ENCODE measurements around the gene KIF12. TPM values are rescaled to one million over a fixed set of nuclear protein-coding genes. Genes with fewer than 3 reads are reported as not detected.

Gene KIF12
- total RNA-seq, 2 experiments from 2014 or later, result not detected

DNA sequence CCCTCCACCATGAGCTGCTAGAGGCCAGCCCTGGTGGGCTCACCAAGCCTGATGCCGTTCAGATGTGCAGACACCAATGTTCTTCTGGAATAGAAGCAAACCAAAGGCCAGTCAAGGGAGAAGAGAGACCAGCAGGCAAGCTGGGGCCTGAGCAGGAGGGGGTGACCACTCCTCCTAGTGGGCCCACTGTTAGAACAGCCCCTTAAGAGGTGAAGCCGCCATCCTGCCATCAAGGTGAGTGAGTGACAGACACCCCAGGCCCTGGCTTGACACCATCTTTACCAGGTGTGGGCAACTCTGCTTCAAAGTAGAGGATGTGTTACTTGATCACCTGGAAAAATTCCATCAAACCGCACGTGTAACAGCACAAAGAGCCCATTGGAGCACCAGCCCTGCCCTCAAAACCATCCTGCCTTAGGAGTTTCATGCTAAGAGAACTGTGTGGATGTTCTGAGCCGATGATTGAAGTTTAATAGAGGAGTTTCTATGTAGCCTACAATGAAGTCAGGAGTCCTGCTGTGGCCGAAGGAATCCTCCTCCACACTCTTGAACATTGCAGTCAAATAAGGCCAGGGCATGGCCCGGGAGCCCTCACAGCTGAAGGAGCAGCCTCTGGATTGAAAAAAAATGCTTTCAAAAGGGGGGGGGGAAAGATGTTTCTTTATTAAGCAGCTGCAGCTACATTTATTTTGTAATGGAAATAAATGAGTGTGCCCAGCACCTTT, 41.8 kb downstream of the KIF12 start:
- Histone ChIP-seq H3K36me3 (ENCODE audit: insufficient read depth, low read length) (no peaks in the 10 kb centered on the region), H3K27ac (ENCODE audit: low read depth in 1 of 2, low read length in 2 of 2) (no peak overlapping the region), H3K4me1 (ENCODE audit: insufficient read depth, low read length) (no peaks in the 10 kb centered on the region), H3K9me3 (ENCODE audit: control insufficient read depth in 1 of 2, insufficient read depth in 1 of 2, low read length in 2 of 2) (no peaks in the 10 kb centered on the region), H3K4me3 (ENCODE audit: low read length) (no peak overlapping the region), H3K27me3 (ENCODE audit: control insufficient read depth in 1 of 2, insufficient read depth in 2 of 2, low read length in 2 of 2) (peaks cover 0 to 3% of the 10 kb centered on the region in 2 experiments)
- POLR2A ChIA-PET, result no interaction called here
- no peaks in the 10 kb centered on the region for H3K4me1 Mint-ChIP-seq (ENCODE audit: low read depth)
- no peak overlapping the region for H3K27ac Mint-ChIP-seq
- H3K36me3 Mint-ChIP-seq (ENCODE audit: low read depth), result no peaks in the 10 kb centered on the region
- ATAC-seq (ENCODE audit: poor library complexity), result no peak
- no peaks in the 10 kb centered on the region for H3K9me3 Mint-ChIP-seq
- CTCF ChIA-PET, result no interaction called here
- no peak for DNase-seq
- H3K27me3 Mint-ChIP-seq, result peaks cover 8% of the 10 kb centered on the region
- no peak overlapping the region for H3K4me3 Mint-ChIP-seq
- intact Hi-C loops (cut with DNase I, micrococcal nuclease), result no loop called here
- TF ChIP-seq CTCF (IDR thresholded peaks at IDR 0.05), result no peak

DNA sequence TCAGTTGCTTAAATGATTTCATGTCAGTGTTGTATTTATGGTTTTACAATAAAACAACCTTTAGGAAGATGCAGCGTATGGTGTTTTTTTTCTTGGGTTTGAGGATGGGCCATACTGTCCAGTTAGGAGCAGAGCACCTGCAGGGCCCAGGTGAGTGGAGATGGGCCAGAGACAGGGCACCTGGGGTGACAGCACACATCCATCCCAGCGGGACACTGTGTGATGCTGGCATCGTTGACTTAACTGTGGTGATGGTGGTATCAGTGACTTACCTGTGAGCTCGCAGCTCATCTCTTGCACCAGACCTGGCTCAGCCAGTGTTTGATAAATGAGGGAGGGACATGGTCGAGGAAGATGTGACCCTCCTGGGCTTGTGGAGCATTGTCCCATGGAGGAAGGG, 42.6 kb downstream of the KIF12 start:
- intact Hi-C loops (cut with DNase I, micrococcal nuclease), result no loop called here
- Histone ChIP-seq H3K4me3 (ENCODE audit: low read length) (no peak overlapping the region), H3K9me3 (ENCODE audit: control insufficient read depth in 1 of 2, insufficient read depth in 1 of 2, low read length in 2 of 2) (no peaks in the 10 kb centered on the region), H3K4me1 (ENCODE audit: insufficient read depth, low read length) (no peaks in the 10 kb centered on the region), H3K27me3 (ENCODE audit: control insufficient read depth in 1 of 2, insufficient read depth in 2 of 2, low read length in 2 of 2) (peaks cover 0 to 2% of the 10 kb centered on the region in 2 experiments), H3K27ac (ENCODE audit: low read depth in 1 of 2, low read length in 2 of 2) (no peak overlapping the region), H3K36me3 (ENCODE audit: insufficient read depth, low read length) (no peaks in the 10 kb centered on the region)
- no peaks in the 10 kb centered on the region for H3K36me3 Mint-ChIP-seq (ENCODE audit: low read depth)
- H3K27ac Mint-ChIP-seq, result no peak overlapping the region
- H3K27me3 Mint-ChIP-seq, result peaks cover 1% of the 10 kb centered on the region
- H3K4me3 Mint-ChIP-seq, result no peak overlapping the region
- ChIA-PET POLR2A (no interaction called here), CTCF (no interaction called here)
- ATAC-seq (ENCODE audit: poor library complexity) (no peak), DNase-seq (no peak)
- H3K4me1 Mint-ChIP-seq (ENCODE audit: low read depth), result no peaks in the 10 kb centered on the region
- TF ChIP-seq CTCF (IDR thresholded peaks at IDR 0.05), result no peak
- H3K9me3 Mint-ChIP-seq, result no peaks in the 10 kb centered on the region

GRCh38 chr9:114055894-114056293, 43.2 kb downstream of the KIF12 start:
- Mint-ChIP-seq H3K4me1 (ENCODE audit: low read depth) (no peaks in the 10 kb centered on the region), H3K9me3 (no peaks in the 10 kb centered on the region), H3K27ac (no peak overlapping the region), H3K27me3 (no peaks in the 10 kb centered on the region), H3K36me3 (ENCODE audit: low read depth) (no peaks in the 10 kb centered on the region), H3K4me3 (no peak overlapping the region)
- ChIA-PET CTCF (no interaction called here), POLR2A (no interaction called here)
- no peak for TF ChIP-seq CTCF (IDR thresholded peaks at IDR 0.05)
- Histone ChIP-seq H3K4me3 (ENCODE audit: low read length) (no peak overlapping the region), H3K9me3 (ENCODE audit: control insufficient read depth in 1 of 2, insufficient read depth in 1 of 2, low read length in 2 of 2) (peaks cover 0 to 4% of the 10 kb centered on the region in 2 experiments), H3K27ac (ENCODE audit: low read depth in 1 of 2, low read length in 2 of 2) (no peak overlapping the region), H3K27me3 (ENCODE audit: control insufficient read depth in 1 of 2, insufficient read depth in 2 of 2, low read length in 2 of 2) (no peaks in the 10 kb centered on the region), H3K4me1 (ENCODE audit: insufficient read depth, low read length) (no peaks in the 10 kb centered on the region), H3K36me3 (ENCODE audit: insufficient read depth, low read length) (no peaks in the 10 kb centered on the region)
- intact Hi-C loops (cut with DNase I, micrococcal nuclease), result no loop called here
- DNase-seq, result no peak
- no peak for ATAC-seq (ENCODE audit: poor library complexity)
